ENCODE measurements around the gene OVAAL.

DNA sequence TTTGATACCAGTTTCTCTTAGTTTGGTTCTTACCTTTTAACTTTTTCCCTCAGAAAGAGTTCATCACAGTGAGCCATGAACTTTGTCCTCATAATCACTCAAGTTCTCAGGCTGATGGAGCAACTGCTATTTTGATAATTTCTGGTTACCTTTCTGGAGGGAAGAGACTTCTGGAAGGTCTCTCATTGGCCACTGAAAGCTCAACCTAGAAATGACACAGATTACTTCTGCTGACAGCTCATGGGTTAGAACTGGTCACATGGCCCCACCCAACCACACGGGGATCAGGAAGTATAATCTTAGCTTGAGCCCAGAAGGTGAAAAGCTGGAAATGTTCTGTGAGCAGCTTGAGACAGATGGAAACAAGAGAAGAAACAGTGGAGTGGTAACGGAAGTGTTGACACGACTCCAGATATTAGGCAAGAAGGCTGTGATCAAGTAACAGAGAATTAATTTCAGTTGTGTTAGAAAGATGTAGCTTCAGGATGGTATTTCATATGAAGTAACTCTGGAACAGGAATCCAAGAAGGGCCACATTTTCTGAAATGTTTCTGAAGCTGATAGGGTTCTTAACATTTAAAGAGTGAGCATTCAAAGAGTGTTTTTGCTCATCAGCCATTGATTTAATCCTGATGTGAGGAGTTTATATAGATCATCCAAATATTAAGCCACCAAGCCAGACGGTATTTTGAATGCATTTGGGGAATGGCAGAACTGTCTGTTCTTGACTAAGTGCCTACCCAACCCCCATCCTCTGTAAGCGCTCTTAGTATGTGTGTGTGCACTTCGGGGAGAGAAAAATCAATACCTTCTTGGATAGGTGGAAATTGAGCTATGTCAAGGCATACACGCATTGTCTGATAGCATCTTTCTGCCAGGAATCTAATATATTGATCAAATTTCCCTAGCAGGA lies 51.1 kb downstream of the OVAAL start:
- TF ChIP-seq POLR2A (IDR thresholded peaks at IDR 0.05; ENCODE audit: low read depth, low read length) (no peak), MXI1 (IDR thresholded peaks at IDR 0.05; ENCODE audit: borderline replicate concordance, low read depth, low read length) (no peak), FOS (IDR thresholded peaks at IDR 0.05; ENCODE audit: low read depth, low read length) (no peak), RAD21 (IDR thresholded peaks at IDR 0.05; ENCODE audit: low read length) (no peak), SMC3 (IDR thresholded peaks at IDR 0.05; ENCODE audit: low read depth, low read length) (no peak), BHLHE40 (IDR thresholded peaks at IDR 0.05; ENCODE audit: low read depth, low read length) (no peak), MAFK (IDR thresholded peaks at IDR 0.05; ENCODE audit: low read depth, low read length) (no peak), RFX5 (IDR thresholded peaks at IDR 0.05; ENCODE audit: low read depth, low read length) (no peak), CEBPB (IDR thresholded peaks at IDR 0.05; ENCODE audit: low read depth, low read length) (peak; percentile 44; the same call in 1 of the 2 replicates), NFE2L2 (IDR thresholded peaks at IDR 0.05; ENCODE audit: low read depth, low read length) (no peak), CHD1 (IDR thresholded peaks at IDR 0.05; ENCODE audit: low read depth, low read length) (no peak)
- TF ChIP-seq, protein P1, sequence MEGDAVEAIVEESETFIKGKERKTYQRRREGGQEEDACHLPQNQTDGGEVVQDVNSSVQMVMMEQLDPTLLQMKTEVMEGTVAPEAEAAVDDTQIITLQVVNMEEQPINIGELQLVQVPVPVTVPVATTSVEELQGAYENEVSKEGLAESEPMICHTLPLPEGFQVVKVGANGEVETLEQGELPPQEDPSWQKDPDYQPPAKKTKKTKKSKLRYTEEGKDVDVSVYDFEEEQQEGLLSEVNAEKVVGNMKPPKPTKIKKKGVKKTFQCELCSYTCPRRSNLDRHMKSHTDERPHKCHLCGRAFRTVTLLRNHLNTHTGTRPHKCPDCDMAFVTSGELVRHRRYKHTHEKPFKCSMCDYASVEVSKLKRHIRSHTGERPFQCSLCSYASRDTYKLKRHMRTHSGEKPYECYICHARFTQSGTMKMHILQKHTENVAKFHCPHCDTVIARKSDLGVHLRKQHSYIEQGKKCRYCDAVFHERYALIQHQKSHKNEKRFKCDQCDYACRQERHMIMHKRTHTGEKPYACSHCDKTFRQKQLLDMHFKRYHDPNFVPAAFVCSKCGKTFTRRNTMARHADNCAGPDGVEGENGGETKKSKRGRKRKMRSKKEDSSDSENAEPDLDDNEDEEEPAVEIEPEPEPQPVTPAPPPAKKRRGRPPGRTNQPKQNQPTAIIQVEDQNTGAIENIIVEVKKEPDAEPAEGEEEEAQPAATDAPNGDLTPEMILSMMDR (conservative IDR thresholded peaks at IDR 0.05; ENCODE audit: low read depth, low read length) = no peak
- TF ChIP-seq, protein P2, sequence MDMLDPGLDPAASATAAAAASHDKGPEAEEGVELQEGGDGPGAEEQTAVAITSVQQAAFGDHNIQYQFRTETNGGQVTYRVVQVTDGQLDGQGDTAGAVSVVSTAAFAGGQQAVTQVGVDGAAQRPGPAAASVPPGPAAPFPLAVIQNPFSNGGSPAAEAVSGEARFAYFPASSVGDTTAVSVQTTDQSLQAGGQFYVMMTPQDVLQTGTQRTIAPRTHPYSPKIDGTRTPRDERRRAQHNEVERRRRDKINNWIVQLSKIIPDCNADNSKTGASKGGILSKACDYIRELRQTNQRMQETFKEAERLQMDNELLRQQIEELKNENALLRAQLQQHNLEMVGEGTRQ (IDR thresholded peaks at IDR 0.05; ENCODE audit: low read depth, low read length) = peak; percentile 82

All from IMR-90 (cell line).